Measurements from ENCODE around the gene MARK1.

The MARK1 gene

GRCh38 chr1:220692436-220693228, 164.7 kb downstream of the MARK1 start:
- no peak for DNase-seq

DNA sequence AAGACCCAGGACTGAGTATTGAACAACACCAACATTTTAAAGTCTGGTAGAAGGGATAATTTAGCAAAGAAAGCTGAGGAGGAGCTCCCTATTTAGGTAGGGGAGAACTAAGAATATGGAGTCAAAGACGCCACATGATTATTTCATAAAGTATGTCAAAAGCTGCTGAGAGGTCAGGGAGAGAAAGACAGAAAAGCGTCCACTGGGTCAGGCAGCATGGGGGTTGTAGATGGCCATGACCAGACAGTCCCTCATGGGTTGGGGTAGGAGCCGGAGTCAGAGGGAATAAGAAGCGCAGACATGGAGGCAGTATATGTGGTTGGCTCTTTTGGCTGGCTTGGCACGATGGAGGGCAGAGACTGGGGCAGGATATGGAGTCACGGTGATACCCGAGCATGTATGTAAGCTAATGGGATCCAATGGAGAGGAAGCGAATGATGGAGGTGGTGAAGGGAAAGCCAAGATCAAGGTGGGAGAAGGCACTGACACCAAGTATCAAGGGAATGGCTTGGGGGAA, 167.0 kb downstream of the MARK1 start:
- no peak for DNase-seq

GRCh38 chr1:220695426-220695825, 167.5 kb downstream of the MARK1 start:
- DNase-seq, result no peak

GRCh38 chr1:220696226-220696862, 168.4 kb downstream of the MARK1 start:
- no peak for DNase-seq

DNA sequence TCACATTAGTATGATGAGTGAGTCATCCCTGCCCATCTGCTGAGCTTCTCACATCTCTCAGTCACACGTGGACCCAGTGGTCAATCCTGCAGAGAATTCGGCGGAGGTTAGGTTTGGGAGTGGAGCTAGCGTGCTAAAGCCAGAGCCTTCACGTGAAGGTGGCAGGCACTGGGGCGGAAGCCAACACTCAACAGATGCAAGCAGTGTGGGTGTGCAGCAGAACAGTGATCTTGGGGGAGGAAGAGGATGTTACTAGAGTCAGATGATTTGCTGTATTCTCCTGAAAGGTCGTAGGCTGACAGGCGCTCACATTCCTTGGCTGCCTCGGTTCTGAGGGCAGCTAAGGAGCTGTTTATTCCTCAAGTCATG, 168.9 kb downstream of the MARK1 start:
- peak; percentile 5 for DNase-seq

- DNase-seq, result no peak
Measured at GRCh38 chr1:220697326-220697725, 169.4 kb downstream of the MARK1 start.

DNA sequence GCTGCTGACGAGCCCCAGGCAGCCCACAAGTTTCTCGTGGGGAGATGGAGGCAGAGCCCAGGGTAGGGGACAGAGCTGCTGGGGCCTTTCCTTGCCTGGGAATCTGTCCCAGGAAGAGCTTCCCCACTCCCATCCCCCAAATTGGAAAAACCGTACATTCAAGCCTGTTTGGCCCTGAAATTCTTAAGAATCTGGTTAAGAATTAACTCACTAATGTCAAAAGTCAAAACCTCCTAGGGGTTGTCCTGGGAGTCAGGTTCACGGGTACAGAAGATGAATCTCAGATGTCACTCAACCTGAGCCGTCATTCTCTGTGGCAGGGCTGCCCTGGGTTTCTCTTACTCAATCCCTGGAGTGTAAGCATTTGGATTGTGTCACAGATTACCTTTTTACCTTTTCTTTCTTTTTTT, 170.7 kb downstream of the MARK1 start:
- no peak for DNase-seq

DNA sequence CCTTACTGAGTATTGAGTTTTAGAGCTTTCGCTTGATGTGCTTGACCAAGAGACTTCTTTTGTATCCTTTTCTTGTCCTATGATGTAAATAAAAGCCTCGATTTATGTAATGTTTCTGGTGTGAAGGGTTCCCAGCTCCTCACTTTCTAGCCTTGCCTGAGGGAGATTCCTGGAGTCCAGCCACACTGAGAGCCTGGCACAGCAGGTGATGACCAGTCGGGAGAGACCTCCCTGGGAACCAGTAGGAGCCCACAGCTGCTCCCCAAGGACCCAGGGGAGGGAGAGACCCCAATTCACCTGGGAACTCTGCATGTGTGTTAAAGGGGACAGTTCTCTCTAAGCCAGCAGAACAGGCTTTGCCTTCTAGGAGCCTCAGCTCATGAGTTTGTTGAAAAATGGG, 171.1 kb downstream of the MARK1 start:
- DNase-seq, result no peak

- no peak for DNase-seq
Measured at GRCh38 chr1:220700556-220701179, 172.7 kb downstream of the MARK1 start.

DNA sequence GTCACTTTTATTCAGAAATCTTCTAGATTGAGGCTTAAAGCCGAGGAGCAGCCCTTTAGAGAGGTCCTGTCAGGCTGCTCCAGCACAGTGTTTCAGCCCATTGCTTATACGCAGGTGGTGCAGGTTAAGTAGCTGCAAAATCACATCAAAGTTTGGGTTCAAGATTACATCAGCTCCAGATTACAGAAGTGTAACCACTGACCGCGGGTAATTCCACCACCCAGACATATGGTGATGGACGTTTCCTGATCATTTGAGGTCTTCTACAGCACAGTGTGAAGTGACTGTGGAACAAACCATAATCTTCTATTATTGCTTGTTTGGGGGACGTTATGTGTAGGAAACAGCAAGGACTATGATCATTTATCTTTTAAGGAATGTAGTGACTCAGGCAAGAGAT, 174.0 kb downstream of the MARK1 start:
- no peak for DNase-seq

- no peak for DNase-seq
Measured at GRCh38 chr1:220702733-220703270, 174.9 kb downstream of the MARK1 start.

- DNase-seq, result no peak
Measured at GRCh38 chr1:220703305-220703704, 175.4 kb downstream of the MARK1 start.

GRCh38 chr1:220705782-220706181, 177.8 kb downstream of the MARK1 start:
- no peak for DNase-seq

- DNase-seq, result no peak
Measured at GRCh38 chr1:220706480-220706879, 178.5 kb downstream of the MARK1 start.

GRCh38 chr1:220707160-220707559, 179.2 kb downstream of the MARK1 start:
- no peak for DNase-seq

GRCh38 chr1:220708244-220708643, 180.3 kb downstream of the MARK1 start:
- DNase-seq, result no peak

DNA sequence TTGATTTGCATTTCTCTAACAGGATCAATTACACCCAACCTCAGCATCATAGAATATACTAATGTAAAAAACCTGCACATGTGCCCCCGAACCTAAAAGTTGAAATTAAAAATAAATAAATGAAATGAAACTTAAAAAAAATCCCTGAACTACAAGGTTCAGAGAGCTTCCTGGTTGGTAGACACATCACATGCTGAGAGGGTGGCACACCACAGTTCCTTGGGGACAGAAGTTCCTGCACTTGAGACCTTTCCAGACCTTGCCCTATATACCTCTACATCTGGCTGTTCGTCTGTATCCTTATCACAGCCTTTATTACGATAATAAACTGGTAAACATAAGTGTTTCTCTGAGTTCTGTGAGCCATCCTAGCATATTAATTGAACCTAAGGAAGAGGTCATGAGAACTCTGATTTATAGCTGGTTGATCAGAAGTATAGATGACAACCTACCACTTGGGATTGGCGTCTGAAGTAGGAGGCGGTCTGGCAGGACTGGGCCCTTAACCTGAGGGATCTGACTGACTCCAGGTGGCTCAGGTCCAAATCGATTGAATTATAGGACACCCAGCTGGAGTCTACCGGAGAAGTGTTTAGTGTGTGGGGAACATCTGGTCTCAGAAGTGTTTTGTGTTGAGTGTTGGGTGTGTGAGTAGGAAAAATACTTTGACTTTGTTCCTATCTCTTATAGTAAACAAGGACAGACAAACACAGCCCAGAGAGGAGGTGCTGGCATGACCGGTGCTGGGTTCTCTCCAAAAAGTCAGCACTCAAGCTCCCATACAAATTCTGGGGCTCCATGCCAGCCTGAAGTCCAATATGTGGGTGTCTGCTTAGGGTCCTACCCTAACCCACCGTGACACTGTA, 181.2 kb downstream of the MARK1 start:
- DNase-seq, result no peak

DNA sequence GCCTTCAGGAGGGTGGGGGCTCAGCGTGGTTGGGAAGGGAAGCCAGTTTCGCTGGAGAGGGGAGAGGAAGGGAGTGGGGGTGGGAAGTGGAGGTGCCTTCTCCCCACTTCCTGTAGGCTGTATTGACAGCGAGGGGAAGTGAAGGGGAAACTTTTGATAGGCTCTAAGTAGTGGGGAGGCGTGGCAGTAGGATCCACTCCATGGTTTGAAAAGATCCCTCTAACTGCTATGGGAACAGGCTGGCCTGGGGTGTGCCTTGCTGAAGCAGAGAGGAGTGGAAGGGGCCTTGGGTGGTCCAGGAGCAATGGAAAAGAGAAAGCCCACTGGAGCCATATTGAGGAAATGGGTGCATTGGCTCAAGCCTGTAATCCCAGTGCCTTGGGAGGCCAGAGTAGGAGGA, 182.4 kb downstream of the MARK1 start:
- DNase-seq, result no peak

DNA sequence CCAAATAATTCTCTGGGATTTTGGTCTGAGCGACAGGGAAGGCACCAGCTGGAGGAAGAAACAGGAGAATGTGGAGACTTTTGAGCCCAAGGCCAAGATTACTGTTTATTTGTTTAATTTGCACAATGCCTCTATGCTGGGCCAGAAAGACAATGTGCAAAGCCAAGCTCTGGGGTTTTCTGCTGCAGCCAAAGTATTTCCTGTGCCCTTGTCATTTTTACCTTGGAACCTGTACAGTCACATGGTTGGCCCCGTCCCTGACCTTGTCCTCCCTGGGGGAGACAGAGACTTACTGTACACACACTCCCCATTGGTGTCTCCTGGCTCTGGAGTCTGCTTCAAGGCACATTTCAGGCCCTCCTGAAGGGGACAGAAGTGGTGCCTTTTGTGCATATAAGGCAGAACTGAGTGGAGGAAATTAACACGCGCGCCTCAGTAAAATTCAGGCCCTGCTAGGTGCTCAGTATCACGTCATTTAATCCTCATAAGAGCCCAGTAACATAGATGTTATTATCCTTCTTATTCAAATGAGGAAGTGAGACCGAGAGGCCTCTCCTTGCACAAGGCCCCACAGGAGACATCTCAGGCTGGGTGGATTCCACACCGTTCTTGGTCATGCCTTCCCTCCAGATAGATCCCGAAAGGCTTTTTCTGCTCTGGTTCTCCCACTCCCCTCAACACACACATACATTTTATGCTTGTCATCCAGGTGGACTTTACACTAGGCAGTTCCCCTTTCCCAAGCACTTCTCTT, 183.3 kb downstream of the MARK1 start:
- no peak for DNase-seq

Measured in hematopoietic multipotent progenitor cell treated with erythropoietin and hydrocortisone succinate and interleukin-3 and kit ligand, for 8 days (in vitro differentiated cells).